NB4 (cell line): ENCODE results near the gene C5orf15.

Experiments used
- DNase-seq: peaks from one replicate; pipeline ENCODE4 v3.0.0; 2010; ENCODE audit warnings: low read depth
- H3K4me3 ChIP-seq: one replicate; pipeline ENCODE4 v1.5.1; 2011; ENCODE audit warnings: mild to moderate bottlenecking, low read depth, low read length, moderate library complexity
- MYC ChIP-seq: IDR thresholded peaks from 2 replicates; pipeline ENCODE4 v1.6.1; 2011; ENCODE audit warnings: low read depth, low read length
- POLR2A ChIP-seq: IDR thresholded peaks from 2 replicates; pipeline ENCODE4 v1.6.1; 2011; ENCODE audit warnings: mild to moderate bottlenecking; ENCODE audit not compliant: insufficient read length; ENCODE audit errors: extremely low read depth
- TF ChIP-seq, protein P1 (sequence below): IDR thresholded peaks from 2 replicates; pipeline ENCODE4 v1.6.1; 2011; ENCODE audit warnings: low read depth, low read length
- TF ChIP-seq, protein P2 (sequence below): IDR thresholded peaks from one replicate; pipeline ENCODE4 v1.5.1; 2012; ENCODE audit warnings: low read depth, low read length

C5orf15 gene

GRCh38 chr5:133990396-133990795, 22.0 kb upstream of the C5orf15 start:
- no peak overlapping the region for H3K4me3 ChIP-seq
- no peak for DNase-seq
- TF ChIP-seq, protein P1, sequence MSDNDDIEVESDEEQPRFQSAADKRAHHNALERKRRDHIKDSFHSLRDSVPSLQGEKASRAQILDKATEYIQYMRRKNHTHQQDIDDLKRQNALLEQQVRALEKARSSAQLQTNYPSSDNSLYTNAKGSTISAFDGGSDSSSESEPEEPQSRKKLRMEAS = no peak
- no peak for TF ChIP-seq MYC
- no peak for TF ChIP-seq POLR2A
- TF ChIP-seq, protein P2, sequence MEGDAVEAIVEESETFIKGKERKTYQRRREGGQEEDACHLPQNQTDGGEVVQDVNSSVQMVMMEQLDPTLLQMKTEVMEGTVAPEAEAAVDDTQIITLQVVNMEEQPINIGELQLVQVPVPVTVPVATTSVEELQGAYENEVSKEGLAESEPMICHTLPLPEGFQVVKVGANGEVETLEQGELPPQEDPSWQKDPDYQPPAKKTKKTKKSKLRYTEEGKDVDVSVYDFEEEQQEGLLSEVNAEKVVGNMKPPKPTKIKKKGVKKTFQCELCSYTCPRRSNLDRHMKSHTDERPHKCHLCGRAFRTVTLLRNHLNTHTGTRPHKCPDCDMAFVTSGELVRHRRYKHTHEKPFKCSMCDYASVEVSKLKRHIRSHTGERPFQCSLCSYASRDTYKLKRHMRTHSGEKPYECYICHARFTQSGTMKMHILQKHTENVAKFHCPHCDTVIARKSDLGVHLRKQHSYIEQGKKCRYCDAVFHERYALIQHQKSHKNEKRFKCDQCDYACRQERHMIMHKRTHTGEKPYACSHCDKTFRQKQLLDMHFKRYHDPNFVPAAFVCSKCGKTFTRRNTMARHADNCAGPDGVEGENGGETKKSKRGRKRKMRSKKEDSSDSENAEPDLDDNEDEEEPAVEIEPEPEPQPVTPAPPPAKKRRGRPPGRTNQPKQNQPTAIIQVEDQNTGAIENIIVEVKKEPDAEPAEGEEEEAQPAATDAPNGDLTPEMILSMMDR = no peak

- no peak for TF ChIP-seq POLR2A
- TF ChIP-seq, protein P2 = no peak
- TF ChIP-seq, protein P1 = no peak
- TF ChIP-seq MYC = no peak
- DNase-seq = no peak
- H3K4me3 ChIP-seq = no peak overlapping the region
Measured at GRCh38 chr5:133985540-133986180, 17.2 kb upstream of the C5orf15 start.

DNA sequence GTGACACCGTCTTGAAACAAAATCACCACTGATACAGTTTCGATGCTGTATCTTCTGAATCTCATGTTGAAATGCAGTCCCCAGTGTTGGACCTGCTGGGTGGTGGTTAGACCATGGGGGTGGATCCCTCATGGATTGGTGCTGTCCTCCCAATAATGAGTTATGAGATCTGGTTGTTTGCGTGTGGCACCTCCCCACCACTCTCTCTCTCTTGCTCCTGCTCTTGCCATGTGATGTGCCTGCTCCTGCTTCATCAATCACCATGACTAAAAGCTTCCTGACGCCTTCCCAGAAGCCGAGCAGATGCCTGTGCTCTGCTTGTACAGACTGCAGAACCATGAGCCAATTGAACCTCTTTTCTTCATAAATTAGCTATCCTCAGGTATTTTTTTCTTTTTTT, 15.2 kb upstream of the C5orf15 start:
- no peak overlapping the region for H3K4me3 ChIP-seq
- no peak for DNase-seq
- TF ChIP-seq POLR2A (no peak), MYC (no peak)
- TF ChIP-seq, protein P2 = no peak
- TF ChIP-seq, protein P1 = no peak

- DNase-seq = no peak
- no peak overlapping the region for H3K4me3 ChIP-seq
- no peak for TF ChIP-seq POLR2A
- TF ChIP-seq, protein P1 = no peak
- TF ChIP-seq, protein P2 = no peak
- no peak for TF ChIP-seq MYC
Measured at GRCh38 chr5:133981714-133982113, 13.3 kb upstream of the C5orf15 start.

- H3K4me3 ChIP-seq = no peak overlapping the region
- TF ChIP-seq, protein P2 = no peak
- TF ChIP-seq MYC = no peak
- TF ChIP-seq, protein P1 = no peak
- TF ChIP-seq POLR2A = no peak
- DNase-seq = no peak
Measured at GRCh38 chr5:133980652-133981051, 12.2 kb upstream of the C5orf15 start.
